ENCODE measurements around the gene ENPP1.
"Not testable (repeated sequence)": the region's sequence is repeated elsewhere in the genome, so short reads cannot be mapped to it uniquely, and the experiment has no call there.

ENPP1 gene

GRCh38 chr6:131883016-131883415 is 75.2 kb downstream of the ENPP1 start:
- no peak for DNase-seq

- no peak for DNase-seq
These were observed 77.4 kb downstream of the ENPP1 start for GRCh38 chr6:131885237-131885636.

DNA sequence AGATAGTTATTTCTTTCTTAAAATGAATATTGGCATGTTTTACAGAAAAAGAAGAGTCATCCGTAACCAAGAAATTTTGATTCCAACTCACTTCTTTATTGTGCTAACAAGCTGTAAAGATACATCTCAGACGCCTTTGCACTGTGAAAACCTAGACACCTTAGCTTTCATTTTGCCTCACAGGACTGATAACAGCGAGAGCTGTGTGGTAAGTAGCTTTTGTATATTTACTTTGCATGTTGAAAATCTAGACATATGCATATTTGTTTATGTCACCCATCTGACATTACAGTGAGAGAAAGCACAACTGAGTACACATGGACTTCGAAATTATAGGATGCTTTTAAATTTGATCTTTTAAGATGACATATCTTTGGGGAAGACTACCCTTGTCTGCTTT is 78.7 kb downstream of the ENPP1 start:
- no peak for DNase-seq

GRCh38 chr6:131890091-131890490 is 82.3 kb downstream of the ENPP1 start:
- DNase-seq: no peak

DNA sequence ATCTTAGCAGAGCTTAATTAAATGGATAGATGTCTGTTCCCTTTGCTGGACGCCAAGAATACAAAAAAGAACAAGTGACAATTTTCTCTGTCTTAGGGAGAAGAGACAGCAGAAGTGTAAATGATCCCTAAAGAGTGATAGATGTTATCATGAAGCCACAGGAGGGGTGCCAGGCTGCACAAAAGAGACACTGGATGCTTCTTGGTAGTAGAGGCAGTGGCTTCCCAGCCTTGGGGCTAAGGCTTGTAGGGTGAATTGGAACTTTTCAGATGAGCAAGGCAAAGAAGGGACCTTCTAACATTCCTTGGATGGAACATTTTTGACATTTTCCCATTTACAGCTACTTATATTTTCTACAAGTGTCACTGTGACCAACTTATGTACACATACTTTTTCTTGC is 85.4 kb downstream of the ENPP1 start:
- DNase-seq: no peak

DNA sequence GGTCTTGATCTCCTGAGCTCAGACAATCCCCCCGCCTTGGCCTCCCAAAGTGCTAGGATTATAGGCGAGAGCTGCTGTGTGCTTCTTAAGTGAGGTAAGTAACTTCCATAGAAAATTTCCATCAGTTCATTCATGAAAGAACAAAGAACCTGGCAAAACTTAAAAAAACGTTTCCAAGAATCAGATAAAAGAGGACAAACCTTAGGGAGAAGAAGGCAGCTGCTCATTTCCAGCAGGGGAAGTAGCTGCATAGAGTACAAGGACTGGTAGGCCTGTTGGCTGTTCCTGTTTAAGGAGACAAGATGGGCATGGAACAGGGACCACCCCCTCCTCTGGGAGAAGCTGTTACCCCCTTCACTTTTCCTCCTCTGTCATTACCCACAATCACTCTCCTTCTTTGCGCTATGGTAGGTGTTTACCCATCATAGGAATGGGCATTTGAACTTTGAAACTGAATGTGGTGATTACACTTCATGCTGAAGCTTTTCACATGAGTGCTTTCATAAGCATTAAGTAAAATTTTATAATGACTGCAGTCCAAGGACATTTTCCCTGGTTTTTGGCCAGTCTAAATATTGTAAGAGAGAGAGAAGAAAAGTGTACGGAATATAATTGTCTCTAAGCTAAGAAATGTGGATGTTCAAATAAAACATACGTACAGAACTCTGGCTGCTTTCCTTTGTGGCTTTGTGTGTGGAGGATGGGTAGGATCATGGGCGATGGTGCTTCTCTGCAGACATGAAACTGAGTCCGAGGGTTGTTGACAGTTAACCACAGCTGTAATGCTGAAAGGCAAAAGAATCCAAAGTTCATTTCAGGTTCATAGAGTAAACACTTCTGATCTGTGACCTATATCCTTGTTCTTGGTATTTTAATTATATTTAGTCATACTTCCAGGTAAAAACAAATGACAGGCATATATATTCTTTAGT is 86.9 kb downstream of the ENPP1 start:
- no peak for DNase-seq

GRCh38 chr6:131897050-131897435 is 89.2 kb downstream of the ENPP1 start:
- DNase-seq: no peak

DNA sequence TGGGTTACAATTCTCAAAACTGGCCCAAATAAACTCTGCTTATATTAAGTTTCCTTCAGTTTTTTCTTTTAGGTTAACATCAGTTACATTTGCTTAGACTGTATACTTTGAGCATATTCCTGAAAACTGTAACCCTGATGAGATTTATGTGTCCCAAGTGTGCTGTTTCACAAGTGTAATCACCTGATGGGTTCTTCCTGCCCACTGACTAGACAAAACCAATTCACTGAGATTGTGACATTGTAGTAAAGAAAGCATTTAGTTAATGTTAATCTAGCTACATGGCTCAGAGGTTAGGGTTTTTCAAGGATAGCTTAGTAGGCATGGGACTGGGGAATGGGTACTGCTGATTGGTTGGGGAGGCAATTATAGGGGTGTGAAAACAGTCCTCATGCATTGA is 89.8 kb downstream of the ENPP1 start:
- DNase-seq: no peak

DNA sequence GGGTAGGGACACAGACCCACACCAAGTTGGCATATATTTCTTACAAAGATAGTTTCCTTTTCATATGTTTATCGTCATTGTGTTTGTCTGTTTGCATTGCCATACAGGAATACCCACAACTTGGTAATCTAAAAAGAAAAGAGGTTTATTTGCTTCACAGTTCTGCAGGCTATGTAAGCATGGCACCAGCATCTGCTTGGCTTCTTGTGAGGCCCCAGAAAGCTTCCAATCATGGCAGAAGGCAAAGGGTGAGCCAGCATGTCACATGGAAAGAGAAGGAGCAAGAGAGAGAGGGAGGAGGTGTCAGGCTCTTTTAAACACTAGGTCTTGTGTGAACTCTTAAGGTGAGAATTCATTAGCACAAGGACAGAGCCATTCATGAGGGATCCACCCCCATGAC is 90.9 kb downstream of the ENPP1 start:
- no peak for DNase-seq

DNA sequence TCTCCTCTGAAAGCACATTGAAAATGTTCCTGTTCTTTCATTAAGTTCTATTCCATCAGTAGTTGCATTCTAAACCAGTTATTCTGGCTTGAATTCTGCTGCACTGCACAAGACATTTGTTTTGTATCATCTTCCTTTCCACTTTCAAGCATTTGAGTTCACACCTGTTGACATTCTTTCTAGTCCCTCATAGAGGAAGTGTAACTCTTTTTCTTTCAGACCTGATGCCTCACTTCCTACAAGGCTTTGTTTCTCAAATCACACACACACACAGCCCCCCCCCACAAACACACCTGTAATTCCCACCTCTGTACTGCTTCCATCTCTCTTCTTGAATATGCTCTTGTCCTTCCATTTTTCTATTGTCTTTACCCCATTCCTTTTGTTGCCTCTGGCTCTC is 92.4 kb downstream of the ENPP1 start:
- DNase-seq: no peak

DNA sequence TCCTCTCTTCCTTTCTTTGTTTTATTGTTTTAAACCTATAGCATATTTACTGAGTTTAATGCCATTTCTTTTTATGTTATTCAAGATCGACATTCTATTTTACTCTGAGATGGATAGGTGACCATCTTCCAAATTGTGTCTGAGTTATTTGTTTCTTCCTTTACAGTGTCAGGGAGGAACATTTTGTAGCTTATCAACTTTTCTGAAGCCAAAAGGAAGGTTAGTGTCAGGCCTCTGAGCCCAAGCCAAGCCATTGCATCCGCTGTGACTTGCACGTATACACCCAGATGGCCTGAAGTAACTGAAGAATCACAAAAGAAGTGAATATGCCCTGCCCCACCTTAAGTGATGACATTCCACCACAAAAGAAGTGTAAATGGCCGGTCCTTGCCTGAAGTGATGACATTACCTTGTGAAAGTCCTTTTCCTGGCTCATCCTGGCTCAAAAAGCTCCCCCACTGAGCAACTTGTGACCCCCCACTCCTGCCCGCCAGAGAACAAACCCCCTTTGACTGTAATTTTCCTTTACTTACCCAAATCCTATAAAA is 93.6 kb downstream of the ENPP1 start:
- DNase-seq: not testable (repeated sequence)

DNA sequence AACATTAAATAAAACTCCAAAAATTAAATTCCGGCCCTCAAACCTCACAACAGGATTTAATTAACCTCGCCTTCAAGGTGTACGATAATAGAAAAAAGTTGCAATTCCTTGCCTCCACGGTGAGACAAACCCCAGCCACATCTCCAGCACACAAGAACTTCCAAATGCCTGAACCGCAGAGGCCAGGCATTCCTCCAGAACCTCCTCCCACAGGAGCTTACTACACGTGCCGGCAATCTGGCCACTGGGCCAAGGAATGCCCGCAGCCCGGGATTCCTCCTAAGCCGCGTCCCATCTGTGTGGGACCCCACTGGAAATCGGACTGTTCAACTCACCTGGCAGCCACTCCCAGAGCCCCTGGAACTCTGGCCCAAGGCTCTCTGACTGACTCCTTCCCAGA is 95.9 kb downstream of the ENPP1 start:
- not testable (repeated sequence) for DNase-seq

GRCh38 chr6:131908787-131909186 is 101.0 kb downstream of the ENPP1 start:
- not testable (repeated sequence) for DNase-seq

DNA sequence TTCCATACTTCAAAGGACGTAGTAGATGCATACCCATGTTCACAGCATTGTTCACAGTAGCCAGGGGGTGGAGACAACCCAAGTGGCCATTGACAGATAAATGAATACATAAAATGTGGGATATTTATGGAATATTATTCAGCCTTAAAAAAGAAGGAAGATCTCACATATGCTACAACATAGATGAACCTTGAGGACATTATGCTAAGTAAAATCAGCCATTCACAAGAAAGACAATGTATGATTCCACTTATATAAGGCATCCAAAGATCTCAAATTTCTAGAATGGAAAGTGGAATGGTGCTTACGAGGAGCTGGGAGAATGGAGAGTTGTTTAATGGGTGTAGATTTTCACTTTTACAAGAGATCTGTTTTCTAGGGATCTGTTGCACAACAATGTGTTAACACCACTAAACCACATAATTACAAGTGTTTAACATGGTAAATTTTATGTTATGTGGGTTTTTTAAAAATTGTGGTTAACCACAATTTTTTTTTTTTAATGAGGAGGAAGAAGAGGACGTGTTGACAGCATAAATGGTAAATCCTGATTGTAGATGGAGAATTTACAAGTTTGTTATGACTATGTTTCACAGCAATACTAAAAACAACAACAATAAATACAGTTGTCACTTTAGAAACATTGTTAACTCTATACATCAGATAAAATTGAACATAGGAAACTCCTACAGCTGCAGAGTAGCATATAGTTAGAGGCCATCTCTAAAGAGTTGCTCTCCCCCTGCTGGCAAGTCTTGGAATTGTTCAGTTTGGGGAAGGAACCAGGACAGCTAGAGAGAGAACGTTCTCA is 101.8 kb downstream of the ENPP1 start:
- DNase-seq: peak; percentile 74 to 92 (median 74)

DNA sequence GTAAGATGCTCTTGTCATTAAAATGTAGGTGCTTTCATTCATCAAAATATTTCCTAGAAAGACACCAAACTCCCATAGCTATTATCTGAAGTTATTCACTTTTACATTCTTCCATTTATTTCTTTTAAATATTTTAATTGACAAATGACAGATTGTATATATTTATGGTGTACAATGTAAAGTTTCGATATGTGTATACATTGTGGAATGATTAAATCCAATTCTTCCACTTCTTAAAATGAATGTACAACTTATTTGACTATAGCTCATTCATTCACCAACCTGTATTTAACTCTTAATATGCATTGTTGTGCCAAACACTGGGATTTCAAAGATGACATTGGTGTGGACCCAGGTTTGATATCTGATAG is 102.4 kb downstream of the ENPP1 start:
- DNase-seq: no peak

DNA sequence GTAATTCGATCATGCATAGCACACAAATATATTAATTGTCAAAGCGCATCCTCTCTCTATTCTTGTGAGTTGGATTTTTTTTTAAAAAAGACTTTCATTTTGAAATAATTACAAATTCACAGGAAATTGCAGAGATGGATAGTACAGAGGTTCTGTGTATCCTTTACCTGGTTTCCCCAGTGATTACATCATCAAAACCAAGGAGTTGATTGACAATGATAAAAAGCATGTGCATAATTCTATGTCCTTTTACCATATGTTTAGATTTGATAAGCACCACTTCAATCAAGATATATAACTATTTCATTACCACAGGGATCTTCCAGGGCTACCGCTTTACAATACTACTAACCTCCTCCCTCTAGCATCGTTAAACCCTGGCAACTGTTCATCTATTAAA is 103.1 kb downstream of the ENPP1 start:
- peak in 1 of 3 experiments; percentile 30 for DNase-seq

DNA sequence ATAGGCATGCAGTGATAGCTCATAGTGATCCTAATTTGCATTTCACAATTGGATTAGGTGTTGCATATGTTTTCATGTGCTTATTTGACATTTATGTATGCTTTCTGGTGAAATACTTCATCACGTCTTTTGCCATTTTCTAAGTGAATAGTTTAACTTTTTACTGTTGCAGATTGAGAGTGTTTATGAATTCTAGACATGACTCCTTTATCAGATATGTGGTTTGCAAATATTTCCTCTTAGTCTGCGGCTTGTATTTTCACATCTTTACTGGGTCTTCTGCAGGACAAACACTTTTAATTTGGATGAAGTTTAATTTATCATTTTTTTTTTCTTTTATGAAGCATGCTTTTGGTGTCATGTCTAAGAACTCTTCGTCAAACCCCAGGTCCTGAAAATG is 104.1 kb downstream of the ENPP1 start:
- no peak for DNase-seq

GRCh38 chr6:131914234-131914633 is 106.4 kb downstream of the ENPP1 start:
- peak in 1 of 3 experiments; percentile 20 for DNase-seq

DNA sequence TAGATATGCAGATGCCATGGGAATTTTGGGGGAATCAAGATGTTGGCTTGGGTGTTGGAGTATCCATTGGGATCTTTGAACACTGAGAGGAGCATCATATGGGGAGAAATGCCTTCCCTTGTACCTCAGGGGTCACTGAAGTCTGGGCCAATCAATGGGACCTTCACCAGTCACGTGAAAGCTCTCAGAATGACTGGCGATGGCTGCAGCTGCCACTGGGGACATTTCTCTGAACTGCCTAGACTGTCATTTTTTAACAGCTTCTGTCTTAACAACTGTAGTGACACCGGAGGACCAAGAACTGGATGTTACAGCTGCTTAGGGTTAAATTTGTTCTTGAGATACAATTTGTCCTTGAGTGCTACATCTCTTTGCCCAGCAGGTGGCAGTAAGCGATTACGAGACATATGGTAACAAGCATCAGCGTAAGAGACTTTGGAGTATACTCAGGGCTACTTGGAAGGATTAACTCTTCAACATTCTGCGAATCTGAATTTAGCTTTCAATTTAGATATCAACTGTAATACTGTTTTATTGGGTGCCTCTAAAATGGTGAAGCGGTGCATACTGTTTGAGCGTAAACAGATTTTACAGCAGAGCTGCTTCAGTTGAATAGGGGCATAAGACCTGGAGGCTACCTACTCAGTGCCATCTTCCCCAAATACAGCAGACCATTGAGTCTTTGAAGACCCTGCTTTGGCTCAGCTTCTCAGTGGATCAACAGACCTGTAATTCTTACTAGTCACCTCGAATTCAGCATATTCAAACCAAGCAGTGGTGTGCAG is 107.3 kb downstream of the ENPP1 start:
- peak; percentile 45 to 85 (median 71) for DNase-seq

DNA sequence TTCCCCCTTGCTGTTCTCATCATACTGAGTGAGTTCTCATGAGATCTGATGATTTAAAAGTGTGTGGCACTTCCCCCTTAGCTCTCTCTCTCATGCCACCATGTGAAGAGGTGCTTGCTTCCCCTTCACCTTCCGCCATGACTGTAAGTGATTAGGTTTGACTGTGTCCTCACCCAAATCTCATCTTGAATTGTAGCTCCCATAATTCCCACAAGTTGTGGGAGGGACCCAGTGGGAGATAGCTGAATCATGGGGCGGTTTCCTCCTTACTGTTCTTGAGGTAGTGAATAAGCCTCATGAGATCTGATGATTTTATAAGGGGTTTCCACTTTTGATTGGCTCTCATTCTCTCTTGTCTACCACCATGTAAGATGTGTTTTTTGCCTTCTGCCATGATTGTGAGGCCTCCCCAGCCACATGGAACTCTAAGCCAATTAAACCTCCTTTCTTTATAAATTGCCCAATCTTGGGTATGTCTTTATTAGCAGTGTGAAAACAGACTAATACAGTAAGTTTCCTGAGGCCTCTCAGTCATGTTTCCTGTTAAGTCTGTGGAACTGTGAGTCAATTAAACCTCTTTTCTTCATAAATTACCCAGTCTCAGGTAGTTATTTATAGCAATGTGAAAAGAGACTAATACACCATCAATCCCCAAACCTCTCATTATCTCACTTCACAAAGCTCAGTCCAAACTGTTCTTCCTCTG is 108.4 kb downstream of the ENPP1 start:
- not testable (repeated sequence) for DNase-seq

DNA sequence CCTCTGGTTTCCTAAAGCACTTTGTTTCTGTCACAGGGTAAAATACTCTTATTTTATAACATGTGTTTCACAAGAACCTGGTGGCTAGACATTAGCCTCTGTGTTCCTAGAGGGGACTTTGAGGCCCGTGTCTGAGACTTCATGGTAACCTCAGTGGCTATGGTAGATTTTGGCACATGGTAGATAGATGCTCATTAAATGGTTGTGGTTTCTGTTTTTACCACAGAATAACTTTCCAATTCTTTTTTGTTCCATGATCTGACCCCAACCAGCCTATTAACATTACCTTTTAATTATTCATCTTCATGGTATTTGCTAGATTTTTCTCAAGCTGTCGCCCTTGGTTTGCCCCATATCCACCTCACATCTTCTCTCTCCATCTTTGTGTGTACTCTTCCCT is 109.0 kb downstream of the ENPP1 start:
- no peak for DNase-seq

GRCh38 chr6:131917318-131917717 is 109.5 kb downstream of the ENPP1 start:
- DNase-seq: no peak
